A549 (cell line): ENCODE measurements around the gene PRKN. TPM values are rescaled to one million over a fixed set of nuclear protein-coding genes. Genes with fewer than 3 reads are reported as not detected.

Experiments used
- ATAC-seq, 2 experiments: fragments of 200-7000 bp in 1 of 2; fragments of >200 bp in 1 of 2; cut with Nextera tagmentation in 1 of 2; cut with Tn5 transposase in 1 of 2; 3 replicates each; pipeline versions ENCODE4 v1.8.0 to v1.9.1; 2018 to 2020; ENCODE audit warnings: mild to moderate bottlenecking in 1 of 2, moderate library complexity in 1 of 2
- CTCF ChIA-PET: fragments of 300-600 bp; sonication (Branson Sonifier 250); formaldehyde crosslinking; extraction: SDS; loops from one replicate; lab custom pipeline; 2021; ENCODE audit warnings: antibody characterized with exemption, inconsistent platforms; lab: Yijun Ruan, JAX
- POLR2A ChIA-PET: fragments of 350-600 bp; formaldehyde crosslinking; extraction: SDS; loops from one replicate; lab custom pipeline; 2021; ENCODE audit warnings: antibody characterized with exemption, inconsistent platforms; lab: Yijun Ruan, JAX
- DNase-seq, 2 experiments: peaks; one replicate each; pipeline versions ENCODE4 v3.0.0 to v3.0.0-alpha.2; 2011 to 2016; ENCODE audit warnings: low read depth in 1 of 2, low spot score in 1 of 2
- FAIRE-seq: peaks from 2 replicates; lab custom pipeline; 2011; peaks lifted over from hg19 to GRCh38; lab: Jason Lieb, UNC
- H3K27ac ChIP-seq, 2 experiments: fragments of >200 bp; sonication (Bioruptor Twin); formaldehyde crosslinking; 3 replicates each; pipeline ENCODE4 v1.5.1; 2016 to 2017
- H3K4me1 ChIP-seq: fragments of >200 bp; sonication (Bioruptor Twin); formaldehyde crosslinking; 3 replicates; pipeline ENCODE4 v1.6.1; 2016
- H3K4me2 ChIP-seq: fragments of >200 bp; sonication (Bioruptor Twin); formaldehyde crosslinking; 3 replicates; pipeline ENCODE4 v1.6.1; 2016
- H3K4me3 ChIP-seq: fragments of >200 bp; sonication (Bioruptor Twin); formaldehyde crosslinking; 3 replicates; pipeline ENCODE4 v1.5.1; 2016
- H3K9me3 ChIP-seq: fragments of >200 bp; sonication (Bioruptor Twin); formaldehyde crosslinking; 3 replicates; pipeline ENCODE4 v1.6.1; 2016
- BHLHE40 ChIP-seq: IDR thresholded peaks from 2 replicates; pipeline ENCODE4 v1.6.1; 2012; ENCODE audit warnings: low read depth, low read length, inconsistent platforms
- CBX8 ChIP-seq: fragments of 200-600 bp; sonication (generic); IDR thresholded peaks from 2 replicates; pipeline ENCODE4 v1.6.1; 2016
- CHD2 ChIP-seq: fragments of 150-350 bp; IDR thresholded peaks from 2 replicates; pipeline ENCODE4 v1.6.1; 2014; ENCODE audit warnings: low read length; ENCODE audit not compliant: partially characterized antibody
- CHD4 ChIP-seq: fragments of 200-600 bp; sonication (generic); IDR thresholded peaks from 2 replicates; pipeline ENCODE4 v1.6.1; 2016; ENCODE audit warnings: antibody characterized with exemption, mild to moderate bottlenecking, borderline replicate concordance
- EP300 ChIP-seq, 2 experiments: fragments of >200 bp; sonication (Bioruptor Twin); formaldehyde crosslinking; IDR thresholded peaks; 2 replicates in 1 of 2; 3 replicates in 1 of 2; pipeline ENCODE4 v1.6.1; 2016 to 2017
- KDM5A ChIP-seq: fragments of 200-600 bp; sonication (generic); IDR thresholded peaks from 2 replicates; pipeline ENCODE4 v1.6.1; 2016; ENCODE audit warnings: antibody characterized with exemption, mild to moderate bottlenecking
- NPAS2 ChIP-seq: fragments of 250-450 bp; sonication (Bioruptor Pico); IDR thresholded peaks from 2 replicates; pipeline ENCODE4 v1.8.0; 2022; ENCODE audit warnings: mild to moderate bottlenecking, moderate library complexity, borderline replicate concordance
- NR3C1 ChIP-seq: fragments of >200 bp; sonication (Bioruptor Twin); formaldehyde crosslinking; IDR thresholded peaks from 3 replicates; pipeline ENCODE4 v1.6.1; 2017
- PHF8 ChIP-seq: fragments of 200-600 bp; sonication (generic); IDR thresholded peaks from 2 replicates; pipeline ENCODE4 v1.6.1; 2016; ENCODE audit warnings: low read depth, mild to moderate bottlenecking, antibody characterized with exemption, moderate library complexity, borderline replicate concordance
- POLR2AphosphoS2 ChIP-seq: conservative IDR thresholded peaks from 2 replicates; pipeline ENCODE4 v1.6.1; 2012; ENCODE audit warnings: low read length, improper control_type of control experiment, inconsistent platforms
- RAD21 ChIP-seq, 2 experiments: fragments of >200 bp in 1 of 2; sonication (Bioruptor Twin) in 1 of 2; formaldehyde crosslinking in 1 of 2; IDR thresholded peaks in 1 of 2; conservative IDR thresholded peaks in 1 of 2; 2 replicates in 1 of 2; 3 replicates in 1 of 2; pipeline ENCODE4 v1.6.1; 2012 to 2018; ENCODE audit warnings: inconsistent platforms in 1 of 2
- RARB ChIP-seq: fragments of 250-450 bp; sonication (Bioruptor Pico); IDR thresholded peaks from 2 replicates; pipeline ENCODE4 v1.8.0; 2021; ENCODE audit warnings: mild to moderate bottlenecking, moderate library complexity
- SMC3 ChIP-seq: fragments of >200 bp; sonication (Bioruptor Twin); formaldehyde crosslinking; IDR thresholded peaks from 3 replicates; pipeline ENCODE4 v1.6.1; 2018; ENCODE audit warnings: inconsistent platforms
- TP53 ChIP-seq: fragments of 250-450 bp; sonication (Bioruptor Pico); IDR thresholded peaks from 2 replicates; pipeline ENCODE4 v1.5.0; 2021; ENCODE audit warnings: mild to moderate bottlenecking, moderate library complexity
- ZNF302 ChIP-seq: fragments of 250-450 bp; sonication (Bioruptor Pico); IDR thresholded peaks from 2 replicates; pipeline ENCODE4 v1.9.0; 2021; ENCODE audit warnings: inconsistent platforms, mild to moderate bottlenecking, moderate library complexity
- WGBS: methylation state at CpG from one replicate; pipeline ENCODE4 v1.1.6; 2017; ENCODE audit errors: missing lambda C conversion rate; 5-methylcytosine and 5-hydroxymethylcytosine counted together
- polyA plus RNA-seq, 4 experiments: library from polyadenylated mRNA; depleted of rRNA in 3 of 4; stranded (reverse); fragments of >200 nt; fragmentation: RNase III in 1 of 4; extraction: RNeasy Plus Mini Kit Qiagen cat#74134 plus additional on column Dnase treatment in 1 of 4; gene quantifications; 2 replicates in 3 of 4; 3 replicates in 1 of 4; pipeline ENCODE4 v1.2.3, GENCODE V29; 2011 to 2017
- TF ChIP-seq, protein P1 (sequence below): fragments of 450-650 bp; IDR thresholded peaks from 2 replicates; pipeline ENCODE4 v1.6.1; 2014; ENCODE audit warnings: antibody characterized with exemption
- TF ChIP-seq, protein P2 (sequence below): fragments of 250-450 bp; sonication (Bioruptor Pico); IDR thresholded peaks from 2 replicates; pipeline ENCODE4 v1.5.0; 2021; ENCODE audit warnings: mild to moderate bottlenecking, moderate library complexity, borderline replicate concordance
- TF ChIP-seq, protein P3 (sequence below): fragments of >200 bp; sonication (Bioruptor Twin); formaldehyde crosslinking; IDR thresholded peaks from 3 replicates; pipeline ENCODE4 v1.5.1; 2016

PRKN gene
- polyA plus RNA-seq, 2 of the 4 experiments (the other 2 are of a cell fraction), result 0.36 to 0.39 TPM

DNA sequence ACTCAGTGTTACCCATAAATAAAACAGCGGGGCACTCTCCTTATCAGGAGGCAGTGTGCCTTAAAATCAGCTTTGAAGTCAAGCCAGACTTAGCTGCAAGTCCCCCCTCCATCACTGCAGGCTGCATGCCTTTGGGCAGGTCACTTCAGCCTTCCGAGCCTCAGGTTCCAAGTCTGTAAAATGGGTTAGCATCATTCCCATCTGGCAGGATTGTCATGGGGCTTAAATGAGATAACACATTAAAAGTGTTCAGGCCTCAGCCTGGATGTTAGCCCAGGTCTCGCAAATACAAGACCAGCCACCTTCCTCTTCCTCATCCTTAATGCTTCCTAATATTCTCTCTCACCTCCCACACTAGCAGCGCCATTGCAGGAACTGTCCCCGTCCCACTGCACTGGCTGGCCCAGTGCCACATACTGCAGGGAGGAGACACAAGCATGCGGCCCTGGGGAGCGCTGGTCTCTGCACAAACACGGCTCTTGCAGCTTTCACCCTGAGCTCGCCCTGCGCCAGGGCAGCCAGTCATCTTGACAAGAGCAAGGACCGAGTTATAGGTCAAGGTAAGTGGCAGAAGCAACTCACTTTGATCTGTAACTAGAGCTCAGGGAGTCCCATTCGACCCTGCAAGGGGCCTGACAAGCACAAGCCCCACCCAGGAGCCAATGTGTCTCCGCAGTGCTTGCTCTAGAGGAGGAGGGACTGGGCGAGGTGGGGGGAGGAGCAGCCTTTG is 889.1 kb downstream of the PRKN start:
- WGBS, result 79% methylated on average over 12 of the region's 14 CpGs
- no peak for DNase-seq
- POLR2A ChIA-PET, result no interaction called here
- H3K4me2 ChIP-seq, result no peak overlapping the region
- no peak overlapping the region for H3K4me3 ChIP-seq
- TF ChIP-seq ZNF302 (CRISPR knock-in tag) (no peak), CBX8 (no peak), CHD4 (no peak), TP53 (no peak), KDM5A (no peak), BHLHE40 (no peak), PHF8 (no peak)
- H3K27ac ChIP-seq, result no peak overlapping the region
- no peaks in the 10 kb centered on the region for H3K9me3 ChIP-seq
- CTCF ChIA-PET, result interaction anchor here (0.6 to 1.6 kb wide), 4 partner anchors 12 to 420 kb away, joined by 3 to 4 read pairs (median 3); no protein-coding TSS in a partner anchor
- H3K4me1 ChIP-seq, result peaks cover 5% of the 10 kb centered on the region; the same call in 1 of the 3 replicates
- no peak for ATAC-seq
- FAIRE-seq, result no peak

DNA sequence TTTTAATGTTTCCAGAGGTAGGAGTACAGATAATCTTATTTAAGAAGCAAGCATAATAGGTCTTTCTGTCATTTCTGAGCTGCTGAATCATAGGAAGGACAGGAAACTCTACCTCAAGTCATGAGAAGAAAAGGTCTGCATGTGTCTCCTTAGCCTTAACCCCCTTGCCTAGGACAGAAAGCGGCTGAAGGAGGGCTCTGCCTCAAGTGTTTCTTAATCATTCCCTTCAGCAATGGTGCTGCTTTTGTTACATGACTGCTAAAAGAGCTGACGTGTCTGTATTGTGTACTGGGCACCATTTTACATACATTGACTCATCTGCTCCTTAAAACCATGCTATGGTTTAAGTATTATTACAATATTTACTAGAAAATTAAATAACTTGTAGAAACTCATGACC is 889.7 kb downstream of the PRKN start:
- no peaks in the 10 kb centered on the region for H3K9me3 ChIP-seq
- no peak overlapping the region for H3K27ac ChIP-seq
- H3K4me2 ChIP-seq, result no peak overlapping the region
- H3K4me3 ChIP-seq, result no peak overlapping the region
- FAIRE-seq (no peak), ATAC-seq (no peak), DNase-seq (no peak)
- 61% methylated on average over 2 of the region's 2 CpGs for WGBS
- peaks cover 5% of the 10 kb centered on the region; the same call in 1 of the 3 replicates for H3K4me1 ChIP-seq
- CTCF ChIA-PET, result interaction anchor here (0.6 to 1.8 kb wide), 5 partner anchors 9 to 420 kb away, joined by 3 to 5 read pairs (median 3); no protein-coding TSS in a partner anchor
- POLR2A ChIA-PET, result no interaction called here
- TF ChIP-seq, protein P1, sequence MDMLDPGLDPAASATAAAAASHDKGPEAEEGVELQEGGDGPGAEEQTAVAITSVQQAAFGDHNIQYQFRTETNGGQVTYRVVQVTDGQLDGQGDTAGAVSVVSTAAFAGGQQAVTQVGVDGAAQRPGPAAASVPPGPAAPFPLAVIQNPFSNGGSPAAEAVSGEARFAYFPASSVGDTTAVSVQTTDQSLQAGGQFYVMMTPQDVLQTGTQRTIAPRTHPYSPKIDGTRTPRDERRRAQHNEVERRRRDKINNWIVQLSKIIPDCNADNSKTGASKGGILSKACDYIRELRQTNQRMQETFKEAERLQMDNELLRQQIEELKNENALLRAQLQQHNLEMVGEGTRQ, result no peak
- TF ChIP-seq NPAS2 (CRISPR knock-in tag), result no peak
- TF ChIP-seq, protein P2, sequence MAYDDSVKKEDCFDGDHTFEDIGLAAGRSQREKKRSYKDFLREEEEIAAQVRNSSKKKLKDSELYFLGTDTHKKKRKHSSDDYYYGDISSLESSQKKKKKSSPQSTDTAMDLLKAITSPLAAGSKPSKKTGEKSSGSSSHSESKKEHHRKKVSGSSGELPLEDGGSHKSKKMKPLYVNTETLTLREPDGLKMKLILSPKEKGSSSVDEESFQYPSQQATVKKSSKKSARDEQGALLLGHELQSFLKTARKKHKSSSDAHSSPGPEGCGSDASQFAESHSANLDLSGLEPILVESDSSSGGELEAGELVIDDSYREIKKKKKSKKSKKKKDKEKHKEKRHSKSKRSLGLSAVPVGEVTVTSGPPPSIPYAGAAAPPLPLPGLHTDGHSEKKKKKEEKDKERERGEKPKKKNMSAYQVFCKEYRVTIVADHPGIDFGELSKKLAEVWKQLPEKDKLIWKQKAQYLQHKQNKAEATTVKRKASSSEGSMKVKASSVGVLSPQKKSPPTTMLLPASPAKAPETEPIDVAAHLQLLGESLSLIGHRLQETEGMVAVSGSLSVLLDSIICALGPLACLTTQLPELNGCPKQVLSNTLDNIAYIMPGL (CRISPR knock-in tag), result no peak
- no peak for TF ChIP-seq POLR2AphosphoS2
- no peak for TF ChIP-seq RARB (CRISPR knock-in tag)
- no peak for TF ChIP-seq NR3C1

DNA sequence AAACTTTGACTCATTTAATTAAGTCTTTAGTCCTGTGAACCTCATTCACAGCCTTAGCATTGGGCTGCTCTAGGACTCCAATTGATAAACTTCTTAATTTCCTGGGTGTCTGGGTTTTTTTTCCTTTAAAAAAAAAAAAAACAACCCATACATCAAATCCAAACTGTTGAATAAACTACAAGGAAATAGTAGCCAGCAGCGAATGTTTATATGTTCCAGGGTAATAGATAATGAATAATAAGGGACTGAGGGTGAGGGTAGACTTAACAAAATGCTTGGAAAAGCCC is 890.2 kb downstream of the PRKN start:
- Histone ChIP-seq H3K4me2 (no peak overlapping the region), H3K9me3 (no peaks in the 10 kb centered on the region), H3K4me1 (peaks cover 5% of the 10 kb centered on the region; the same call in 1 of the 3 replicates), H3K27ac (no peak overlapping the region; a peak in 1 of 6 replicates), H3K4me3 (no peak overlapping the region)
- WGBS, result 0% methylated on average over 1 of the region's 1 CpG
- ATAC-seq (no peak), FAIRE-seq (no peak), DNase-seq (no peak)
- ChIA-PET POLR2A (no interaction called here), CTCF (interaction anchor here (0.9 to 1.8 kb wide), 6 partner anchors 9 to 419 kb away, joined by 3 to 5 read pairs (median 4); no protein-coding TSS in a partner anchor)
- TF ChIP-seq EP300 (IDR thresholded peaks at IDR 0.05), result no peak

DNA sequence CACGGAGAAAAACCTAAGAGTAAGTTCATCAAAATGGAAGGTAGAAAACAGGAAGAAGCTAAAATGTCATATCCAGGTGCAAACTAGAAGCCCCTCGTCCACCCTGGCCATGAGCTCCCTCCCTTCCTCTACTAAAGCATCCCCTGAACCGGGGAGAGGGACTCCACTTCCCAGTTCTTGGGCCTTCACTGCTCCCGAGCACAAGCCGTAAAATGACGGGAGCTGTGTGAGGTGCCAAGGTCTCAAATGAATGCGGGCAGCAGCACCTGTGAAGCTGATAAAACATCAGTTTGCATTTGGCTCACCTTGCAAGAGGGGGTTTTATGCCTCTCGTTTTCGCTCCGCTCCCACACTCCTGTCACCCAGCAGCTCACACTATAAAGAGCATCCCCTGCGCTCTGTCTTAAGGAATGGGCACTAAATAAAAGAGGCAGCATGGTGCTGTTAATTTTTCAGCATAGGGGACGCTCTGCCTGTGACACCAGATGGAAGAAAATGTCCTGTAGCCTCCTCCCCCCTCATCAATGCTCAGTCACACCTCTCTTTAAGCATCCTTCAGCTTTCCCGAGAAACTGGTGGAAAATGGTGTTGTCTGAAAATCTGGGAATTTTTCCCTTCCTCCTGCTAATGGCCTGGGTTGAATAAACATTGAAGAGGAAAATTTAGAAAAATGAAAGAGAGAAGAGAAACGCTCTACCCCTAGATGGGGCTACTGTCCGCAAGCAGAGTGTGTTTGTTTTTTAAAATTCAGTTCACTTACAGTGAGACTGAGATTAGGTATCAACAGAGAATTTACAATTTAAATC is 890.7 kb downstream of the PRKN start:
- TF ChIP-seq RAD21 (conservative IDR thresholded peaks at IDR 0.05 in 1 of 2, IDR thresholded peaks at IDR 0.05 in 1 of 2) (peak; percentile 71 to 73), SMC3 (peak; percentile 50; the same call in 2 of the 3 replicates), CHD2 (no peak)
- TF ChIP-seq, protein P3, sequence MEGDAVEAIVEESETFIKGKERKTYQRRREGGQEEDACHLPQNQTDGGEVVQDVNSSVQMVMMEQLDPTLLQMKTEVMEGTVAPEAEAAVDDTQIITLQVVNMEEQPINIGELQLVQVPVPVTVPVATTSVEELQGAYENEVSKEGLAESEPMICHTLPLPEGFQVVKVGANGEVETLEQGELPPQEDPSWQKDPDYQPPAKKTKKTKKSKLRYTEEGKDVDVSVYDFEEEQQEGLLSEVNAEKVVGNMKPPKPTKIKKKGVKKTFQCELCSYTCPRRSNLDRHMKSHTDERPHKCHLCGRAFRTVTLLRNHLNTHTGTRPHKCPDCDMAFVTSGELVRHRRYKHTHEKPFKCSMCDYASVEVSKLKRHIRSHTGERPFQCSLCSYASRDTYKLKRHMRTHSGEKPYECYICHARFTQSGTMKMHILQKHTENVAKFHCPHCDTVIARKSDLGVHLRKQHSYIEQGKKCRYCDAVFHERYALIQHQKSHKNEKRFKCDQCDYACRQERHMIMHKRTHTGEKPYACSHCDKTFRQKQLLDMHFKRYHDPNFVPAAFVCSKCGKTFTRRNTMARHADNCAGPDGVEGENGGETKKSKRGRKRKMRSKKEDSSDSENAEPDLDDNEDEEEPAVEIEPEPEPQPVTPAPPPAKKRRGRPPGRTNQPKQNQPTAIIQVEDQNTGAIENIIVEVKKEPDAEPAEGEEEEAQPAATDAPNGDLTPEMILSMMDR, result peak; percentile 58
- TF ChIP-seq, all 56 proteins: peak for 3
- CTCF ChIA-PET, result interaction anchor here (0.6 to 1.8 kb wide), 9 partner anchors 8 to 436 kb away, joined by 3 to 5 read pairs (median 4); no protein-coding TSS in a partner anchor
- H3K9me3 ChIP-seq, result no peaks in the 10 kb centered on the region
- no peak overlapping the region; a peak in 1 of 6 replicates for H3K27ac ChIP-seq
- peaks cover 5% of the 10 kb centered on the region; the same call in 1 of the 3 replicates for H3K4me1 ChIP-seq
- POLR2A ChIA-PET, result no interaction called here
- ATAC-seq (peak in 1 of 2 experiments; percentile 66; a peak in 3 of 6 replicates), DNase-seq (peak in 1 of 2 experiments; percentile 19), FAIRE-seq (no peak)
- H3K4me2 ChIP-seq, result no peak overlapping the region
- 58% methylated on average over 12 of the region's 15 CpGs for WGBS
- no peak overlapping the region for H3K4me3 ChIP-seq
